WTC11 (cell line): ENCODE data around the gene KRTAP2-3.

Experiments
- ATF1 ChIP-seq: sonication (generic); formaldehyde crosslinking; IDR thresholded peaks from 2 replicates; pipeline ENCODE4 v1.8.1; 2023; ENCODE audit warnings: mild to moderate bottlenecking, moderate library complexity, missing genetic modification reagents
- CREM ChIP-seq: sonication (generic); formaldehyde crosslinking; IDR thresholded peaks from 2 replicates; pipeline ENCODE4 v1.8.1; 2022; ENCODE audit warnings: mild to moderate bottlenecking, missing genetic modification reagents, moderate library complexity
- TCF7 ChIP-seq: sonication (generic); formaldehyde crosslinking; IDR thresholded peaks from 2 replicates; pipeline ENCODE4 v1.8.0; 2022; ENCODE audit warnings: mild to moderate bottlenecking, low read depth, missing genetic modification reagents, moderate library complexity
- TF ChIP-seq, protein P1 (sequence below): sonication (generic); formaldehyde crosslinking; conservative IDR thresholded peaks from 2 replicates; pipeline ENCODE4 v1.8.1; 2023; ENCODE audit warnings: mild to moderate bottlenecking, low read depth, missing genetic modification reagents, moderate library complexity
- TF ChIP-seq, protein P2 (sequence below): fragments of 200-600 bp; IDR thresholded peaks from 2 replicates; pipeline ENCODE4 v1.8.0; 2022; ENCODE audit warnings: antibody characterized with exemption
- TF ChIP-seq, protein P3 (sequence below): sonication (generic); formaldehyde crosslinking; IDR thresholded peaks from 2 replicates; pipeline ENCODE4 v1.8.0; 2022; ENCODE audit warnings: mild to moderate bottlenecking, missing genetic modification reagents
- TF ChIP-seq, protein P4 (sequence below): sonication (generic); formaldehyde crosslinking; IDR thresholded peaks from 2 replicates; pipeline ENCODE4 v1.8.1; 2022; ENCODE audit warnings: missing genetic modification reagents, borderline replicate concordance
- TF ChIP-seq, protein P5 (sequence below): sonication (generic); formaldehyde crosslinking; IDR thresholded peaks from 2 replicates; pipeline ENCODE4 v1.8.1; 2023; ENCODE audit warnings: mild to moderate bottlenecking, moderate library complexity, missing genetic modification reagents
- TF ChIP-seq, protein P6 (sequence below): sonication (generic); formaldehyde crosslinking; IDR thresholded peaks from 2 replicates; pipeline ENCODE4 v1.8.1; 2023; ENCODE audit warnings: mild to moderate bottlenecking, missing genetic modification reagents

DNA sequence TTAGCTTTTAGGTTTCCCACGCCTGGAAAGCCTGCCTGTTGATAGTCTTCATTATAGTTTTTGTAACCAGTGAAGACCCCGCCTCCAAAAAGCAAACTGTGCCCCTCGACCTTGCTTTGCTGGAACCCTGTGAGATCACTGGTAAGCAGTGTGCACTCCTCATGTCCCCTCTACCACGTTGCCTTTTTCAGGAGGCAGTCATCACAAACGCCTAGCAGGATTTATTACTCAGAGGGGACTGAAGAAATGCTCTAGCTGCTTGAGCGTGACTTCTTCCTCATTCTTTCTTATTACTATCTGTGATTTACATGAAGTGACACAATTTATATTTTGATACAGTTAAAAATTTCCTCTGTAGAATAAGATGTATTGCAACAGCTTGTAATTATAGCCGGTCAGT lies 44.5 kb downstream of the KRTAP2-3 start:
- TF ChIP-seq, protein P1, sequence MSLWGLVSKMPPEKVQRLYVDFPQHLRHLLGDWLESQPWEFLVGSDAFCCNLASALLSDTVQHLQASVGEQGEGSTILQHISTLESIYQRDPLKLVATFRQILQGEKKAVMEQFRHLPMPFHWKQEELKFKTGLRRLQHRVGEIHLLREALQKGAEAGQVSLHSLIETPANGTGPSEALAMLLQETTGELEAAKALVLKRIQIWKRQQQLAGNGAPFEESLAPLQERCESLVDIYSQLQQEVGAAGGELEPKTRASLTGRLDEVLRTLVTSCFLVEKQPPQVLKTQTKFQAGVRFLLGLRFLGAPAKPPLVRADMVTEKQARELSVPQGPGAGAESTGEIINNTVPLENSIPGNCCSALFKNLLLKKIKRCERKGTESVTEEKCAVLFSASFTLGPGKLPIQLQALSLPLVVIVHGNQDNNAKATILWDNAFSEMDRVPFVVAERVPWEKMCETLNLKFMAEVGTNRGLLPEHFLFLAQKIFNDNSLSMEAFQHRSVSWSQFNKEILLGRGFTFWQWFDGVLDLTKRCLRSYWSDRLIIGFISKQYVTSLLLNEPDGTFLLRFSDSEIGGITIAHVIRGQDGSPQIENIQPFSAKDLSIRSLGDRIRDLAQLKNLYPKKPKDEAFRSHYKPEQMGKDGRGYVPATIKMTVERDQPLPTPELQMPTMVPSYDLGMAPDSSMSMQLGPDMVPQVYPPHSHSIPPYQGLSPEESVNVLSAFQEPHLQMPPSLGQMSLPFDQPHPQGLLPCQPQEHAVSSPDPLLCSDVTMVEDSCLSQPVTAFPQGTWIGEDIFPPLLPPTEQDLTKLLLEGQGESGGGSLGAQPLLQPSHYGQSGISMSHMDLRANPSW (CRISPR knock-in tag), result no peak
- TF ChIP-seq, protein P2, sequence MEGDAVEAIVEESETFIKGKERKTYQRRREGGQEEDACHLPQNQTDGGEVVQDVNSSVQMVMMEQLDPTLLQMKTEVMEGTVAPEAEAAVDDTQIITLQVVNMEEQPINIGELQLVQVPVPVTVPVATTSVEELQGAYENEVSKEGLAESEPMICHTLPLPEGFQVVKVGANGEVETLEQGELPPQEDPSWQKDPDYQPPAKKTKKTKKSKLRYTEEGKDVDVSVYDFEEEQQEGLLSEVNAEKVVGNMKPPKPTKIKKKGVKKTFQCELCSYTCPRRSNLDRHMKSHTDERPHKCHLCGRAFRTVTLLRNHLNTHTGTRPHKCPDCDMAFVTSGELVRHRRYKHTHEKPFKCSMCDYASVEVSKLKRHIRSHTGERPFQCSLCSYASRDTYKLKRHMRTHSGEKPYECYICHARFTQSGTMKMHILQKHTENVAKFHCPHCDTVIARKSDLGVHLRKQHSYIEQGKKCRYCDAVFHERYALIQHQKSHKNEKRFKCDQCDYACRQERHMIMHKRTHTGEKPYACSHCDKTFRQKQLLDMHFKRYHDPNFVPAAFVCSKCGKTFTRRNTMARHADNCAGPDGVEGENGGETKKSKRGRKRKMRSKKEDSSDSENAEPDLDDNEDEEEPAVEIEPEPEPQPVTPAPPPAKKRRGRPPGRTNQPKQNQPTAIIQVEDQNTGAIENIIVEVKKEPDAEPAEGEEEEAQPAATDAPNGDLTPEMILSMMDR, result no peak
- TF ChIP-seq, protein P3, sequence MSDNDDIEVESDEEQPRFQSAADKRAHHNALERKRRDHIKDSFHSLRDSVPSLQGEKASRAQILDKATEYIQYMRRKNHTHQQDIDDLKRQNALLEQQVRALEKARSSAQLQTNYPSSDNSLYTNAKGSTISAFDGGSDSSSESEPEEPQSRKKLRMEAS (CRISPR knock-in tag), result no peak
- TF ChIP-seq TCF7 (CRISPR knock-in tag) (no peak), CREM (CRISPR knock-in tag) (no peak), ATF1 (CRISPR knock-in tag) (no peak)
- TF ChIP-seq, protein P4, sequence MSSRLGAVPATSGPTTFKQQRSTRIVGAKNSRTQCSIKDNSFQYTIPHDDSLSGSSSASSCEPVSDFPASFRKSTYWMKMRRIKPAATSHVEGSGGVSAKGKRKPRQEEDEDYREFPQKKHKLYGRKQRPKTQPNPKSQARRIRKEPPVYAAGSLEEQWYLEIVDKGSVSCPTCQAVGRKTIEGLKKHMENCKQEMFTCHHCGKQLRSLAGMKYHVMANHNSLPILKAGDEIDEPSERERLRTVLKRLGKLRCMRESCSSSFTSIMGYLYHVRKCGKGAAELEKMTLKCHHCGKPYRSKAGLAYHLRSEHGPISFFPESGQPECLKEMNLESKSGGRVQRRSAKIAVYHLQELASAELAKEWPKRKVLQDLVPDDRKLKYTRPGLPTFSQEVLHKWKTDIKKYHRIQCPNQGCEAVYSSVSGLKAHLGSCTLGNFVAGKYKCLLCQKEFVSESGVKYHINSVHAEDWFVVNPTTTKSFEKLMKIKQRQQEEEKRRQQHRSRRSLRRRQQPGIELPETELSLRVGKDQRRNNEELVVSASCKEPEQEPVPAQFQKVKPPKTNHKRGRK, result no peak
- TF ChIP-seq, protein P5, sequence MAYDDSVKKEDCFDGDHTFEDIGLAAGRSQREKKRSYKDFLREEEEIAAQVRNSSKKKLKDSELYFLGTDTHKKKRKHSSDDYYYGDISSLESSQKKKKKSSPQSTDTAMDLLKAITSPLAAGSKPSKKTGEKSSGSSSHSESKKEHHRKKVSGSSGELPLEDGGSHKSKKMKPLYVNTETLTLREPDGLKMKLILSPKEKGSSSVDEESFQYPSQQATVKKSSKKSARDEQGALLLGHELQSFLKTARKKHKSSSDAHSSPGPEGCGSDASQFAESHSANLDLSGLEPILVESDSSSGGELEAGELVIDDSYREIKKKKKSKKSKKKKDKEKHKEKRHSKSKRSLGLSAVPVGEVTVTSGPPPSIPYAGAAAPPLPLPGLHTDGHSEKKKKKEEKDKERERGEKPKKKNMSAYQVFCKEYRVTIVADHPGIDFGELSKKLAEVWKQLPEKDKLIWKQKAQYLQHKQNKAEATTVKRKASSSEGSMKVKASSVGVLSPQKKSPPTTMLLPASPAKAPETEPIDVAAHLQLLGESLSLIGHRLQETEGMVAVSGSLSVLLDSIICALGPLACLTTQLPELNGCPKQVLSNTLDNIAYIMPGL, result no peak
- TF ChIP-seq, protein P6, sequence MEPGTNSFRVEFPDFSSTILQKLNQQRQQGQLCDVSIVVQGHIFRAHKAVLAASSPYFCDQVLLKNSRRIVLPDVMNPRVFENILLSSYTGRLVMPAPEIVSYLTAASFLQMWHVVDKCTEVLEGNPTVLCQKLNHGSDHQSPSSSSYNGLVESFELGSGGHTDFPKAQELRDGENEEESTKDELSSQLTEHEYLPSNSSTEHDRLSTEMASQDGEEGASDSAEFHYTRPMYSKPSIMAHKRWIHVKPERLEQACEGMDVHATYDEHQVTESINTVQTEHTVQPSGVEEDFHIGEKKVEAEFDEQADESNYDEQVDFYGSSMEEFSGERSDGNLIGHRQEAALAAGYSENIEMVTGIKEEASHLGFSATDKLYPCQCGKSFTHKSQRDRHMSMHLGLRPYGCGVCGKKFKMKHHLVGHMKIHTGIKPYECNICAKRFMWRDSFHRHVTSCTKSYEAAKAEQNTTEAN (CRISPR knock-in tag), result no peak
